NCI-H2029 treated with DMSO at 0.1 percent for 48 hours (cell line): Measurements from ENCODE around the gene DPP6.

ENCODE experiments used
- DNase-seq: peaks from one replicate; lab custom pipeline; 2025; lab: John Stamatoyannopoulos, UW

DPP6 gene

DNA sequence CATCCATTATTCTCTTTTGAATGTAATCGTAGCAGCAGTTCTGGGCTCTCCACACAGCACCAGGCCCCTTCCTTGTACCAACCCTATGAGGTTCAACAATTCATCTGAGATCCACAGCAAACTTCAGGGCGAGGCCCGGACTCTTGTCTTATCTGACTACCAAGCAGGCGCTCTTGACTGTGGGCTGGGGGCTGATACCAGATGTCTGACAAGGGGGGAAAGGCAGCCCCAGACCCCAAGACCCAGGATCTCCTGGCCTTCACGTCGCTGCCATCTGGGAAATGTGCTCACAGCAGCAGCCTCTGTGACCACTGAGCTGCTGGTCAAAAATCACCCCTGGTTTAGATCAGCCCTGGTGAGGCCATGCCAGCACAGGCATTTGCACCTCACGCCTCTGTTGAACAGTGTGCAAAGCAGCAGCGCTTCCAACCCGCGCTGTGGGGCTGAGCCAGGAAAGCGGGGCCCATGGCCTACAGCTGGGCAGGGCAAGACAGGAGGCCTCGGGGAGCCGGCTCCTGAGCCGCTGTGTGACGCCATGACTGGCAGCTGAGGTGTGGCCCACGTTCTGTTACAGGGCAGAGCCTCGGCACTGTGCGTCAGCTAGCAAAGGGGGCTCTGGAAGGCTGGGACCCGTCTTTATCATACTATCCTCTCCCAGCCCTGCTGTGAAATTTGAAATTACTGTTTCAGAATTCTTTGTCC is 806.8 kb downstream of the DPP6 start:
- no peak for DNase-seq

DNA sequence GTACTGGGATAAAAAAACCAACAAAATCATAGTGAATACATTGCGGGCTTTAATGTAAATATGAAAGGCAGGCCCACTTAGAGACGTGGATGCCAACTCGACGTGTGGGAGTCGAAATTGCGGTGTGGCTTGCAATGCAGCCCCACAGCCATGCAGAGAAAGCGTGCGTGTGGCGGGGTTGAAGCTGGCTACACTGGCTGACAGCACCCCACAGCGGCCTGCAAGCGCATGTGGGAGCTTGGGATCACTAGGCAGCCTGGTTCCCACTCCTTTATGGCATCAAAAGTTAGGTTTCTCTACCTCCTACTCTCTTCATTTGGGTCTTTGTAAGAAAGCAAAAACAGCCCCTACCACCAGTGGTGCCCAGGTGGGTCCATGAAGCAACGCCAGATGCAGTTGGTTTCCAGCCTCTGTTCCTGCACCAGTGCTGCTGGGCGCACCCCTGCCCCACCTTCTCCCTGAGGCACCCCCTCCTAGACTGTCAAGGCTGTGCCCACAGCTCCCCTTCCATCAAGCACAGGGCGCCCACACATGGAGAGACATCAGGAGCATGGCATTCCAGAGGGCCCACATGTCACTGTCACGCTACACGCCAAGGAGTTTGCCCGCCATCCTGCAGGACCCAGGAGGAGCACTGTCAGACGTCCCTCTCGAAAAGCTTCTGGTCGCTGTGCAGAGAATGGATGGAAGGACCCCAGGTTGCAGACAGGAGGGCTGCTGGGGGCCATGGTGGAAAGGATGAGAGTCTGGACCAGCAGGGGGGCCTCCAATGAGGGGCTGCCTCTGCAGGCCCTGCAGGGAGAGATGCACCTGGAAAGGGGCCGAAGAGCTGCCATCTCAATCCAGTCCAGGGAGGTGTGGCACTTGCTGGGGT is 807.8 kb downstream of the DPP6 start:
- DNase-seq, result no peak

DNA sequence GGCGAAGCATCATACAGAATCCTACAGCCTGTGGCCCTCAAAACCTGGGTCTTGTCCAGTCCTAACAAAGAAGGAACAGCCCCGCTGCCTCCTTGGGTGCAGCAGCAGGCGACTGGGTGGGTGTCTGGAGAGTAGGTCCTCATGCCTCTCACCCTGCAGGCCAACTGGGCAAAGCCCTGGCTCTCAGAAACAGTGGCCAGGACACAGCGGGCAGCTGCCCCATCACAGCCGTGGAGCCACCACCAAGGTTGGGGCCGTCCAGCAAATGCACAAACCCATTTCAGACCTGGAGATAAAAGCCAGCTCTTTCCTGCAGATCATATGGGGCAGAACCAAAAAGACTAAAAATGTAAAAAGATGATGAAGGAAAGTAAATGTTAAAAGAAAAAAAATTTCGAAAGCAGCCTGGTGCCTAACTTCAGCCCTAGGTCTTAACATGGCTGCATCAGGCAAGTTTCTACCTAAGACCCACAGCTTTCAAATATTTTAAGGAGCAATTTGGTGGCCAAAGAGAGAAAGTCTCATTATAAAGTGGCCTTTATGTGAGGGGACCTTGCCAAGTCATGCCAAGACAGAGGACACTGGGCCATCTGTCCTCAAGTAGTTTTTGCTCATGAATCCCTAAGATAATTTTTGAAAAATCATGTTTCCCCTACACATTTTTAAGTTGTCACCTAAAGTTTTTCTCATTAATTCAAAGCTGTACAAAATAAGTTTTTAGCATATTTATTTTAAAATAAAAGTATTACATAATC is 808.6 kb downstream of the DPP6 start:
- DNase-seq, result no peak

DNA sequence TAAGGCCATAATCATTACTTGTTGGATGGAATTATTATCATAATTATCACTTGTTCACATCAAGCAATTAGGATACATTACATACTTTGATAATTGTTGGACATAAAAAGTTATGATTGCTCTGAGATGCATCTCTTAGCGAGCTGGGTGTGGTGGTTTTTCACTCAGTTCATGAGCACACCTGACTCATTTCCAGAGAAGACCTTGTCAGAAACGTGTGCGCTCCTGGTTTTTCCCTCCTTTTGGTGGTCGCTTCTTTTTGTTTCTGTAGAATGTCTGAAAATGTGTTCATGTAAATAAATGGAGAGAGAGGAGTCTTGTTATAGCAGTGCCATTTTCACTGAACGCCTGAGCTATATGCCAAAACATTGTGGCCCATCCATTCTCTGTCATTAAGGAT is 809.4 kb downstream of the DPP6 start:
- DNase-seq, result no peak

DNA sequence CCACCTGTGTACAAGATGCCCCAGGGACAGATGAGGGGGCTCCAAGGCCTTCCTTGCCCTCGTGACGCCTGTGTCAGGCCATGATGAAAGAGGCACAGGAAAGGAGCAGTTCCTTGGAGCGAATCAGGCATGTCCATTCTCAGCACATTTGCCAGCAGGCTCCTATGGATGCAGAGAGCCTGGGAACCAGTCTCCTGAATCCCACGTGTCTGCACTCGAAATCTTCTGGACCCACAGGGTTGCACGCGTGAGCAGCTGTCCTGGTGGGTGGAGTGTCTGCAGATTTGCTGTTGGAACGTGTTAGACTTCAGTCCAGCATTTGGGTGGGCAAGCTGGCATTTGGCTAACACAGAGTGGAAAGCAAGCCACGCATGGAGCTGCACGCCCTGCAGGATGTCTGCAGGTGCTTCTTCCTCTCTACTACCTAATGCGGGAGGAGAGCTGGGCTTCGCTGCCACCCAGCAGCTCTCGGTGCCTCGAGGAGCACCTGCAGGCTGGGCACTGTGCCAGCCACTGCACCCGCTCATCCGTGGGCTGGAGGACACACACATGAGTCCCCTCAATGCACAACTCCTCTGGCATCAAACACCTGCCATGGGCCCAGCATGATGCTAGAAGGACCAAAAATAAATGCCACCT is 810.1 kb downstream of the DPP6 start:
- peak; percentile 4 for DNase-seq

DNA sequence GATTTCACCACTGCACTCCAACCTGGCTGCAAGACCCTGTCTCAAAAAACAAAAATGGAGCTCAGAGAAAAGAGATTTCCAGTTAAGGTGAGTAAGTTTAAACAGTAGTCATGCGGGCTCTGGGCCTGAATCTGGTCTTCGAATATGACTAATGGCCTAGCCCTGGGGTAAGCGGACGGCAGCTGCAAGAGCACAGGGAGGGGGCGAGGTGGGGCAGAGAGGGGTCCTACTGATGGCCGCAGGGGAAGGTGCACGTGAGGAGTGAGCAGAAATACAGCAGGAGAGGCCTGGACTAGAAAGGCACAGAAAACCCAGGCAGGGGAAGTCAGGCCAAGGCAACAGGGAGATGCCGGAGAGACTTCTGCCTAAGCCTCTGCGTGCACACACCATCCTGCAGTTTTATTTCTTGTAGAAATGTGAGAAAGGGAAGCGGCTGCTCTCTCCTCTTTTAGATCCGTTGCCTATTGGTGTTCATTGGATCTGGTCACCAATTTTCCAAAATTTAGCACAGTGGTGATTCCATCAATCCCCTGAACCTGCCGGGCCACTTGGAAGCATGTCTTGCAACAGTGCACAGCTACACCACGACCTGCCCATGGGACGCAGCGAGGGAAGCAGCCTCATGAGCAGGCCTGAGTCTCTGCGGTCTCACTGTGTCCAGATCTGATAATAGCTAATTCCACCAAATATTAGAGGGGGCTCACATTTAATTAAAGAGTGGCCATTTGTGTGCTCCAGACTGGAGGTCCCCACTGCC is 811.7 kb downstream of the DPP6 start:
- DNase-seq, result no peak

DNA sequence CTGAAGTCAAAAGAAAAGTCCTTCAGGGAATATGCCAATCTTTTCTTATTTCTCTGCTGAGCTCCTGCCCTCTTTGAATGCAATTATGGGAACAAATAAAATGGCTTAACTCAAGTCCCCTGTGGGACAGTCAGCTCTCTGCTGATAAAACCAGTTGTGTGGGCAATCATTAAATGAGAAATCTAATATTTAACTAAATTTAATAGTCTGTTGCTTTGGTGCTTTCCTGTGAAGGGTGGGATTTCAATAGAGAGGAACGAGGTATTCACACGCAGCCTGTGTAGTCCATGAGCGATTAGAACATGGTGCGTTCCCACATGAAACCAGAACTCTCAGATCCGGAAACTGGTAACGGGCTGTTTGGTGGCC is 812.3 kb downstream of the DPP6 start:
- no peak for DNase-seq

DNA sequence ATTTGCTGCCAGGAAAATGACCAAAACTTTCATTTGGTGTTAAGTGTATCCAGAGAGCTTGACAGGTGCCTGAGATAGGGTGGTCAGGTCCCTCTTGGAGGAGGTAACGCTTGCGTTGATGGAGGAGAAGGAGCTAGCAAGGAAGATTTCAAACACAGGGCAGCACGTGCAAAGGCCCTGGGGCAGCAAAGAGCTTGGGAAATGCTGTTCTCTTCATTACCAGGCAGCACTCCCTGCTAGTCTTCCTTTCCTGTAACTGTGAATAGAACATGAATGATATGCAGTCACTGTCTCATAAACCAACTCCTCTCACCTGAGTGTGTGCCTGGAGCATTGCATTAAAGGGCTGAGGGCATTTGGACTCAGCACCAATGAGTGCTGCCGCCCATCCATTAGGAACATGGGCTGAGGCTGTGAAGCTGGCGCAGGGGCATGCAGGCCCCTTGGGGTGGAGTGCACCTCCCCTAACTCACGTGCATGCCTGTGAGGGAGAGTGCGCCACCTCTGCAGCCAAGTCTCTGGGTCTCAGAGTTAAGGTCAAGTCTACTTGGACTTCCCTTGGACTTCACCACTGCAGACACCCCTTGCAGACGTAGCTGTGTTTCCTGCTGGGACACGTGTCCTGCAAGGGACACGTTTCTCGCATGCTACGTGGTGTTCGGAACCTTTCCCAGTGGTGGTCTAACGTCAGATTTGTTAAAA is 813.9 kb downstream of the DPP6 start:
- DNase-seq, result no peak

DNA sequence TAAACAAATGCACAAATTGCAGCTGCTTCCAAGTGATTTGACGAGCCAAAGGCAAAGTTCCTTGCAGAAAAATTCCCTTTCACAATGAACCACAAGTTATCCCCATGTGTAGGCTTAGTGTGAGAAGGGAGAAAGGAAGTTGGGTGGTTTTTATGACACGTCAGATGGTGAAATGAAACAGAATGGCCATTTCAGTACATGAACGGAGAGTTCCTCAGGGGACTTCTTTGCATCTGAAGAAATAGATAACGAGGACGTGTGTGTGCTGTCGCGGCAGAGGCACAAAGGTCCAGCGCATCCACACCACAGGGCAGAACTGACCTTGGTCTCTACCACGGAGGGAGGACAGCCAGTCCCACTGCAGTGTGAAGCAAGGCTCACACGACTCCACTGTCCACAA is 814.9 kb downstream of the DPP6 start:
- no peak for DNase-seq

DNA sequence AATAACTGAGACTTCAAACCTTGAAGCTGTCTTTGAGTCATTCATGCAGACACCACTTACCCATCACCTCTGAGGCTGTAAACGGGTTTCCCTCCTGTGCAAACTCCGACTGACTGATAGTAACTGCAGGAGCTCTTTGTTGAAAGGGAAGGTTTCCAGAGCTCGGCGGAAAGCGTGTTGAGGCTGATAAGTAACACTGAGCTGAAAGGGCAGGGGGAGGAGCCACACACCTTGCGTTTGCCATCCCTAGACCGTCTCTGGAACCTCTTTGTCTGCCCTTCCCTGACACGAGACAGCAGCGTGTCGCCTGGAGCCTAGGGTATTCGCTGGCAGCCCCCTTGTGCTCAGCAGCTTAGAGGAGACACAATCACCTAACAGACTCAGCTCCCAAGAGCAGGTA is 816.7 kb downstream of the DPP6 start:
- DNase-seq, result no peak

DNA sequence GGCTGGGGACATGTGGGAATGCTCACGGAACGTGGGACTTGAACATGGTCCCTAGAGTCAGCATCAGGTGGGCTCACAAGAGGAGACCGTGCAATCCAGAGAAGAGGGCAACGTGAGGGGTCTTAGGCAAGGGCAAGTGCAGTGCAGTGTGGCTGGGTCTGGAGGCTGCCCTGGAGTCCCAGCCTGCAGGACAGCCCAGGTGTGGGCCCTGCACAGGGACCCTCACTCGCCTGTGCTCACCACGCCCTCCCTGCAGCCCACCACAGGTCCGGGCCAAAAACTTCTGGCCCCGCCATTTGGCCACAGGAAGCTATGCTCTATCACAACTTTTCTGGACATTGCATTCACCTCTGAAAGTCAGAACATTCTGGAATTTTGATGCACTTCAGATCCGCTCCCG is 817.2 kb downstream of the DPP6 start:
- DNase-seq, result no peak

DNA sequence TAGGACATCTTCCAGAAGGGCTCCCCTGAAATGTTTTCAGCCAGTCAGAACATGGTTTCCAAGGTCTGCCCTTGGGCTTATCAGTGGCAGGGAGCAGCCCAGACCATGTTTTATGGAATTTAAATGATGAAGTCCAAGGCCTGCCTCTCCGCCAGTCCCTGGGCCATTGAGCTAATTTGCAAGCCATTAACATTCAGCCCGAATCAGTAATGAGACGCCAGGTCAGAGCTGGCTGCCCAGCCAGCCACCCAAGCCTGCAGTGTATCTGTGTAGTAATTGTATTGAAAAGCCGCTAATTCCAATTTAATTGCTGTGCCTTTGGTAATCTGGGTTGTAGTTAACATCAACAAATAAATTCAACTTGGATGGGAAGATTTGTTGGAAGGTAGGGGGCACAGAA is 819.3 kb downstream of the DPP6 start:
- no peak for DNase-seq

DNA sequence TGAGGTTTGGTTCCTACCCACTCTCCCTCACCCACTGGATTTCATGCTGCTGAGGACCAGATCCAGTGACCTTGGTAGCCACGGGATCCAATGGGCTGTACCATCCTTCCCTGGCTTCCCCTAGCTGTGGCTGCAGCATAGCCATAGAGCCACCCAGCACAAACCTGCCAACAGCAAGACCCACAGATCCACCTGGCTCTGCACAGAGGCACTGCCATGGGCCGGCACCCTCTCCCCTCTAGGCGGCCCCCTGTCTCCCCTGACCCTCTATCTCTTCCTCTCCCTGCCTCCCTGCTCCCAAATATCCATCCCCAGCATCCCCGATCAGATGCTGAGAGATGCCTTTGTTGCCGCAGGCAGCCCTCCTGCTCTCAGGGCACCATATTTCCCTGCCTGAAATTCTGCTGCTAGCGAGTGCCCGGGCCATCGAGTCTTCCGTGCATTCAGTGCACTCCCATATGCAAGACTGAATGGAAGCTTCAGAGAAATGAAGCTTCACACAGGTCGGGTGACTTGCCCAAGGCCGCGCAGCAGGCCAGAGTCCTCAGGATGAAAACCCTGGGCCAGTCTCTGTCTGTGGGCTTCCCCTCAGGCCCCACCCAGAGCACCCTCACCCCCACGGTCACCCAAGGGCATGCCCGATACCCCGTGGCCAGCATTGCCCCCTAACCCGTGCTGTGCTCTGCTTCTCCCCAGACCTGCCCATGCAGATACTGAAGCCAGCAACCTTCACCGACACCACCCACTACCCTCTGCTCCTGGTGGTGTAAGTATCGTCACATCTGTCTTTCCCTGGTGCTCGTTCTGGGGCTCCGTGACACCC is 819.9 kb downstream of the DPP6 start:
- DNase-seq, result no peak

DNA sequence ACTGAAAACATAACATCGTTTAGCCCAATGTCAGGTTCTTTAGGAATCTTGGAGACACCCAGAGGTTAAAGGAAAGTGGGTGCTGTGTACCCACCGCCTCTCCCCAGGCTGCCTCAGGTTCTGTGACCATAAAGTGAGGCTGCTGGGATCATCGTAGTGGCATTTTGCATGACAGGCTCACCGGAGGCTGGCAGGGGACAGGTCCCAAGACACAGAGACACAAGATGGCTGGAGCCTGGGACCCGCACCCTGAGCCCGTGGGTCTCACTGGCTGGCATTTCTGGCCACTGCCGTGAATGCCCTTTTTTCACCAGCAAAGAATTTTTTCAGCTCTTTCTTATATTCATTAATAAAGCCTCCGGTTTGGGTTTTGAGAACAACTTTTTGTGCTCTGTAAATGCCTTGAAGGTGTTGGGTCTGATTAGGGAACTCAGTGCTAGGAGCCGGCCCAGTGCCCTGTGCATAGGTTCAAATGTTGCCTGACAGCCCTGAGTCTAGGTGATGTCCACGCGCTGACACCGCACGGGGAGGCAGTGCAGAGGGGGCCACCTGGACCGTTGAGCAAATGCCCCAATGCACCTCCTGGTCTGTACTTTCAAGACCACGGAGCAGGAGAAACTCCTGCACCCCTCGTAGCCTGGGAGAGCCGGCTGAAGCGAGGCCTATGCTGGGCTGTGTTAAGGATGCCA is 820.8 kb downstream of the DPP6 start:
- DNase-seq, result no peak

DNA sequence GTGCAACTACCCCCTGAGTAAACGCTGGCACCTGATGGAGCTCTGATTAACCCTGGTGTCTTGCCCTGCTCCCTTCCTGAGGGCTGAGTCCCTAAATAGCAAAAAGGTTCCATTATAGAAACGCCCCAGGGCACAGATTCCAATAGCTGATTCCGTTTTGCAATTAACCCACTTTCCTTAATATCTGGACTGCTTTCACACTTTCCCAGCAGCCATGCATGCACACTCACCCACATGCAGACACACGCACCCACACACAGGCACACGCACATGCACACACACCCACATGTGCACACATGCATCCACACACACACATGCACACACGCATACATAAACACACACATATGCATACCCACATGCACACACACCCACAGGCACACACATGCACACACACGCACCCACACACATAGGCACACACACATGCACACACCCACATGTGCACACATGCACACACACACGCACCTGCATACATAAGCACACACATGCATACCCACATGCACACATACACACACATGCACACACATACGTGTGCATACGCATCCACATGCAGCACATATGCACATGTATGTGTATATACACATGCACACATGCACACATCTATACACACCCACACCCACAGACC is 821.4 kb downstream of the DPP6 start:
- DNase-seq, result no peak

DNA sequence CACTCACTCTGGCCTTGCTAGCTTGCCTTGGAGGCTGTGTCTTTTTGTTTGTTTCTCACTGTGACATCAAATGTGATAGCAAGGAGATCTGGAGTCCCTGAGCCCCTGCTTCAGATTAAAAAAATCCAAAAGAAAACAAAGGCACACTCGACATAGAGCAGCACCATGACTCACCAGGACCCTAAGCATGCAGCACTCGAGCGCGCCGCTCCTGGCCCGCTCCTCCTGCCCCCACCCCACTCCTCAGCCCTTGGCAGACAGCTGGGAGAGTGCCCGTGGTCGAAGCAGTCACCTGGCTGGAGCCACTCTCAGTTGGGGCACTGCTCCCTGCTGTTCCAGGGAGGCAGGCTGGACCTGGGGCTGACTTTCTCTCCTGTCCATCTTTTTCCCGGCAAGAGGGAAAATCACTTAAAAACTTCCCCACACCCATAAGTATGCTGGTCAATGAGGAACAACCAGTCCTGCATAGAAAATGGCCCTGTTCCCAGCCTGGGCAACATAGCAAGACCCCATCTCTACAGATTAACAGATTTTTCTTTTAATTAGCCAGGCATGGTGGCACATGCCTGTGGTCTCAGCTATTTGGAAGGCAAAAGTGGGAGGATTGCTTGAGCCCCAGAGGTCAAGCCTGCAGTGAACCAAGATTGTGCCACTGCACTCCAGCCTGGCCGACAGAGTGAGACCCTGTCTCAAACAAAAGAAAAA is 822.4 kb downstream of the DPP6 start:
- DNase-seq, result no peak

DNA sequence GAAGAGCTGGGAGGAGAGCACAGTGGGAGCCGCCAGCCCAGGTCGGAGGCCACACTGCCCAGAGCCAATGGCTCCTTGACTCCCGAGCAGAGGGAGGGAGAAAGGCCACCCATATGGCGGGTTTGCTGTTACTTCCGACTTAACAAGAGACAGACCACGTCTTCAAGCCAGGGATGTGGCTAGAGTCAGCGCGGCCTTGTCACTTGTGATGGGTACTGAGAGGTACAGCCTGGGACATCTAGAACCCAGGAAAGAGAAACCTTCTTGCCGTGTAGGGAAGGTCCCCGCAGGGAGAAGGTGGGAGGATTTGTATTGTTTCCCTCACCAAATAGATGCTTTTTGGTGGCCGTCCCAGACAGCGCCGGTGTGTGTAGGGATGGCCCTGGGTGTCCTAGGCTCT is 823.1 kb downstream of the DPP6 start:
- DNase-seq, result no peak

DNA sequence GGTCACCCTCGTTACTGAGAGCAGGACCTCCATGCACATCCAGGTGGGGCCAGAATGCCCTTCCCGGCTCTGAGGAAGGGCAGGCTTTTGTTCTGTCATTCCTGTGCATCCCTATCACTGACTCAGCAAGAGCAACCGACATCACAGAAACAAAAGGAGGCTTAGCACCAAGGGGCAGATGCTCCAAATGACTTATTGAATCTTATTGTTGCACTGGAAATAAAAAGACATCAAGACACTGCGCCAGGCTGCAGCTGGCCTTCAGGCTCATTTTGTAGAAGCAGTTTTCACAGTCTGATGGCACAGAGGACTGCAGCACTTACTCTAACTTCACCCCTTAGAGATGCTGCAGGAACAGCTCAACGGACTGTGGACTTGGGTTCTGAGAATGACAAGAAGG is 824.3 kb downstream of the DPP6 start:
- no peak for DNase-seq
